Astrocyte (in vitro differentiated cells and primary cell): Measurements from ENCODE around the gene NEK7.

Source experiments
- EZH2 ChIP-seq: IDR thresholded peaks from 2 replicates; pipeline ENCODE4 v1.6.1; 2012; ENCODE audit warnings: mild to moderate bottlenecking, low read length, inconsistent platforms; ENCODE audit not compliant: insufficient read depth
- TF ChIP-seq, protein P1 (sequence below): IDR thresholded peaks from 2 replicates; pipeline ENCODE4 v1.5.1; 2011; ENCODE audit warnings: low read depth, mild to moderate bottlenecking, inconsistent platforms, low read length, moderate library complexity; ENCODE audit not compliant: insufficient read depth

DNA sequence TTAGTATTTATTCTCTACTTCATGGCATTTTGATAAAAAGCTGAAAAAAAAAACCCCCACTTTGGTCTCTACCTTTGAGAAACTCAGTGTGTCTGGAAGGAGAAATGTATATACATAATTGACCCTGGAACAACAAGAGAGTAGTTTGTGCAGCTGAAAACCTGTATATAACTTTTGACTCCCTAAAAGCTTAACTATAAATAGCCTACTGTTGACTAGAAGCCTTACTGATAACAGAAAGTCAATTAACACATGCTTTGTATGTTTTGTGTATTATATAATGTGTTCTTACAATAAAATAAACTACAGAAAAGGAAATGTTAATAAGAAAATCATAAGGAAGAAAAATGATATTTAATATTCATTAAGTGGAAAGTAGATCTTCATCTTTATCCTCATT, 88.0 kb downstream of the NEK7 start:
- TF ChIP-seq, protein P1, sequence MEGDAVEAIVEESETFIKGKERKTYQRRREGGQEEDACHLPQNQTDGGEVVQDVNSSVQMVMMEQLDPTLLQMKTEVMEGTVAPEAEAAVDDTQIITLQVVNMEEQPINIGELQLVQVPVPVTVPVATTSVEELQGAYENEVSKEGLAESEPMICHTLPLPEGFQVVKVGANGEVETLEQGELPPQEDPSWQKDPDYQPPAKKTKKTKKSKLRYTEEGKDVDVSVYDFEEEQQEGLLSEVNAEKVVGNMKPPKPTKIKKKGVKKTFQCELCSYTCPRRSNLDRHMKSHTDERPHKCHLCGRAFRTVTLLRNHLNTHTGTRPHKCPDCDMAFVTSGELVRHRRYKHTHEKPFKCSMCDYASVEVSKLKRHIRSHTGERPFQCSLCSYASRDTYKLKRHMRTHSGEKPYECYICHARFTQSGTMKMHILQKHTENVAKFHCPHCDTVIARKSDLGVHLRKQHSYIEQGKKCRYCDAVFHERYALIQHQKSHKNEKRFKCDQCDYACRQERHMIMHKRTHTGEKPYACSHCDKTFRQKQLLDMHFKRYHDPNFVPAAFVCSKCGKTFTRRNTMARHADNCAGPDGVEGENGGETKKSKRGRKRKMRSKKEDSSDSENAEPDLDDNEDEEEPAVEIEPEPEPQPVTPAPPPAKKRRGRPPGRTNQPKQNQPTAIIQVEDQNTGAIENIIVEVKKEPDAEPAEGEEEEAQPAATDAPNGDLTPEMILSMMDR = no peak
- TF ChIP-seq EZH2 = no peak
